B cell (primary cell): Measurements from ENCODE around the gene PRSS21. TPM values are rescaled to one million over a fixed set of nuclear protein-coding genes. Genes with fewer than 3 reads are reported as not detected.

Experiments
- ATAC-seq: fragments of 200-7000 bp; cut with Tn5 transposase; one replicate; pipeline ENCODE4 v1.10.0; 2021; ENCODE audit warnings: low read depth, mild to moderate bottlenecking, moderate number of reproducible peaks, moderate library complexity
- CTCF ChIA-PET: fragments of 350-600 bp; sonication (Branson Sonifier 250); formaldehyde crosslinking; loops from one replicate; lab custom pipeline; 2021; ENCODE audit warnings: antibody characterized with exemption, inconsistent platforms; lab: Charles Lee
- POLR2A ChIA-PET: fragments of 350-600 bp; sonication (Branson Sonifier 250); formaldehyde crosslinking; loops from one replicate; lab custom pipeline; 2021; ENCODE audit warnings: antibody characterized with exemption; lab: Charles Lee
- DNase-seq: peaks from one replicate; pipeline ENCODE4 v3.0.0; 2013
- H2AFZ ChIP-seq: 2 replicates; pipeline ENCODE4 v1.6.1; 2012; ENCODE audit warnings: mild to moderate bottlenecking, low read depth, low read length; ENCODE audit not compliant: insufficient read depth, poor library complexity, severe bottlenecking
- H3K27ac ChIP-seq, 2 donors: 1 replicate in 1 of 2; 2 replicates in 1 of 2; pipeline ENCODE4 v1.5.1; 2012 to 2013; ENCODE audit warnings: low read length in 2 of 2, mild to moderate bottlenecking in 2 of 2, moderate library complexity in 1 of 2
- H3K27me3 ChIP-seq, 4 experiments: fragments of 200-600 bp in 1 of 4; sonication (generic) in 1 of 4; replicated peaks in 1 of 4; 1 replicate in 2 of 4; 2 replicates in 2 of 4; pipeline versions ENCODE4 v1.6.1 to v1.7.0; 2013 to 2016; ENCODE audit warnings: low read length in 3 of 4, mild to moderate bottlenecking in 2 of 4, mixed read lengths in 1 of 4, moderate library complexity in 1 of 4; ENCODE audit not compliant: insufficient read depth in 4 of 4, control insufficient read depth in 3 of 4; ENCODE audit errors: control extremely low read depth in 1 of 4
- H3K36me3 ChIP-seq, 2 experiments: replicated peaks in 1 of 2; 1 replicate in 1 of 2; 2 replicates in 1 of 2; pipeline versions ENCODE4 v1.6.1 to v1.7.1; 2013; ENCODE audit warnings: low read length in 1 of 2; ENCODE audit not compliant: insufficient read depth in 2 of 2, control insufficient read depth in 1 of 2; ENCODE audit errors: control extremely low read depth in 1 of 2, extremely low read depth in 1 of 2
- H3K4me1 ChIP-seq, 2 donors: fragments of 200-600 bp in 1 of 2; sonication (generic) in 1 of 2; 1 replicate in 1 of 2; 2 replicates in 1 of 2; pipeline versions ENCODE4 v1.5.1 to v1.6.1; 2013 to 2017; ENCODE audit warnings: low read length in 2 of 2; ENCODE audit not compliant: control insufficient read depth in 2 of 2, insufficient read depth in 2 of 2
- H3K4me2 ChIP-seq: replicated peaks from 2 replicates; pipeline ENCODE3; 2012; ENCODE audit warnings: mild to moderate bottlenecking, low read depth, low read length; ENCODE audit not compliant: poor library complexity, severe bottlenecking
- H3K4me3 ChIP-seq, 5 experiments: fragments of 200-600 bp in 1 of 5; sonication (generic) in 1 of 5; 1 replicate in 3 of 5; 2 replicates in 2 of 5; pipeline versions ENCODE4 v1.5.1 to v1.7.0; 2011 to 2016; ENCODE audit warnings: low read length in 4 of 5, mild to moderate bottlenecking in 4 of 5, low read depth in 2 of 5, control low read depth in 1 of 5, moderate library complexity in 1 of 5; ENCODE audit not compliant: insufficient read depth in 1 of 5; ENCODE audit errors: control extremely low read depth in 1 of 5, extremely low read depth in 1 of 5
- H3K79me2 ChIP-seq: fragments of 200-600 bp; sonication (generic); one replicate; pipeline ENCODE4 v1.6.0; 2016; ENCODE audit warnings: low read length; ENCODE audit not compliant: control insufficient read depth, insufficient read depth
- H3K9ac ChIP-seq: fragments of 200-600 bp; sonication (generic); 2 replicates; pipeline ENCODE4 v1.6.1; 2017; ENCODE audit warnings: mild to moderate bottlenecking, low read length, moderate library complexity
- H3K9me3 ChIP-seq, 3 donors: one replicate each; pipeline versions ENCODE4 v1.6.1 to v1.7.1; 2013; ENCODE audit warnings: low read length in 2 of 3; ENCODE audit not compliant: control insufficient read depth in 2 of 3, insufficient read depth in 1 of 3; ENCODE audit errors: control extremely low read depth in 1 of 3
- H4K20me1 ChIP-seq: 2 replicates; pipeline ENCODE4 v1.6.0; 2012; ENCODE audit warnings: mild to moderate bottlenecking, low read length; ENCODE audit not compliant: insufficient read depth, control insufficient read depth, poor library complexity, severe bottlenecking
- H3K27ac Mint-ChIP-seq: one replicate; pipeline ENCODE4 v1.8.0; 2021; ENCODE audit warnings: mixed read lengths
- H3K27me3 Mint-ChIP-seq: one replicate; pipeline ENCODE4 v1.8.0; 2021; ENCODE audit warnings: mixed read lengths
- H3K4me1 Mint-ChIP-seq: one replicate; pipeline ENCODE4 v1.8.0; 2021; ENCODE audit warnings: mixed read lengths
- H3K4me3 Mint-ChIP-seq: one replicate; pipeline ENCODE4 v1.8.0; 2021; ENCODE audit warnings: mixed read lengths
- H3K9me3 Mint-ChIP-seq: one replicate; pipeline ENCODE4 v1.8.0; 2022; ENCODE audit warnings: mixed read lengths; ENCODE audit not compliant: insufficient read depth
- EZH2 ChIP-seq: IDR thresholded peaks from 2 replicates; pipeline ENCODE4 v1.6.1; 2012; ENCODE audit warnings: borderline replicate concordance, low read depth, mild to moderate bottlenecking, moderate library complexity, low read length; ENCODE audit not compliant: insufficient read depth, poor library complexity, severe bottlenecking
- WGBS: methylation state at CpG from one replicate; pipeline ENCODE4 v1.1.5; 2013; ENCODE audit warnings: missing lambda C conversion rate; ENCODE audit not compliant: insufficient coverage; 5-methylcytosine and 5-hydroxymethylcytosine counted together
- intact Hi-C: fragments of 100-400 bp; cut with micrococcal nuclease; formaldehyde crosslinking; loops from one replicate; pipeline ENCODE4 v1.10.0; 2022
- polyA plus RNA-seq: library from polyadenylated mRNA; depleted of rRNA; stranded (reverse); fragments of >200 nt; gene quantifications from 2 replicates; pipeline ENCODE4 v1.2.3, GENCODE V29; 2012
- total RNA-seq, 2 donors: library from RNA; stranded (reverse); fragments of 120-200 nt in 1 of 2; gene quantifications; 1 replicate in 1 of 2; 2 replicates in 1 of 2; pipeline versions ENCODE4 v1.2.3 to v1.2.4, GENCODE V29; 2013 to 2022
- TF ChIP-seq, protein P1 (sequence below): fragments of 200-600 bp; IDR thresholded peaks from one replicate; pipeline ENCODE4 v1.8.0; 2022; ENCODE audit warnings: antibody characterized with exemption, mild to moderate bottlenecking

The PRSS21 gene
- total and polyA plus RNA-seq, 2 donors (not counting 1 experiment from before 2014, with no cell fraction given), result 2.0 to 5.8 TPM

DNA sequence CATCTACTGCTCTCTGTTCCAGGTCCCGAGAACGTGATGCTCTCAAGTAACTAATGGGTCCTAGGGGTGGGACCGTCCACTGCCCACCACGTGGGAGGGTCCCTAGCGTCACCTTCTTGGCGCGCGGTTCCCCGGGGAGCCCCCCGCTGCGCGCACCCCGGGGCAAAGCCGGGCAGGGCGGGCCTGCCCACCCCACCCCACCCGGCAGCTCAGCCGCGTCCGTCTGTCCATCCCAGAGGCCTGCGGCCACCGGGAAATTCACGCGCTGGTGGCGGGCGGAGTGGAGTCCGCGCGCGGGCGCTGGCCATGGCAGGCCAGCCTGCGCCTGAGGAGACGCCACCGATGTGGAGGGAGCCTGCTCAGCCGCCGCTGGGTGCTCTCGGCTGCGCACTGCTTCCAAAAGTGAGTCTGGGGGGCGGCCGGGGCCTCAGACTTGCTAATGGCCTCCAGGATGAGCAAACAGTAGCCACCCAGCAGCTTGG, 18.3 kb upstream of the PRSS21 start:
- POLR2A ChIA-PET, result no interaction called here
- H3K9me3 Mint-ChIP-seq, result no peaks in the 10 kb centered on the region
- H3K9ac ChIP-seq, result no peak overlapping the region

GRCh38 chr16:2799205-2799858, 17.7 kb upstream of the PRSS21 start:
- no peak overlapping the region for H3K27ac Mint-ChIP-seq
- DNase-seq, result no peak
- no peaks in the 10 kb centered on the region for H3K4me1 Mint-ChIP-seq
- CTCF ChIA-PET, result no interaction called here
- peaks cover 14% of the 10 kb centered on the region for H3K27me3 Mint-ChIP-seq
- no peaks in the 10 kb centered on the region for H3K9me3 Mint-ChIP-seq
- H4K20me1 ChIP-seq, result no peaks in the 10 kb centered on the region
- no peak overlapping the region for H3K9ac ChIP-seq
- no peaks in the 10 kb centered on the region for H3K79me2 ChIP-seq
- no peak overlapping the region for H2AFZ ChIP-seq
- H3K4me3 Mint-ChIP-seq, result no peak overlapping the region
- ATAC-seq, result no peak
- H3K9me3 ChIP-seq, result peaks cover 0 to 5% (median 5%) of the 10 kb centered on the region in 3 donors
- H3K4me3 ChIP-seq, result no peak overlapping the region
- POLR2A ChIA-PET, result no interaction called here
- no peaks in the 10 kb centered on the region for H3K4me1 ChIP-seq
- H3K27me3 ChIP-seq, result peaks cover 0 to 6% (median 2%) of the 10 kb centered on the region in 4 experiments
- no peak overlapping the region for H3K27ac ChIP-seq
- H3K4me2 ChIP-seq, result no peak overlapping the region
- TF ChIP-seq, protein P1, sequence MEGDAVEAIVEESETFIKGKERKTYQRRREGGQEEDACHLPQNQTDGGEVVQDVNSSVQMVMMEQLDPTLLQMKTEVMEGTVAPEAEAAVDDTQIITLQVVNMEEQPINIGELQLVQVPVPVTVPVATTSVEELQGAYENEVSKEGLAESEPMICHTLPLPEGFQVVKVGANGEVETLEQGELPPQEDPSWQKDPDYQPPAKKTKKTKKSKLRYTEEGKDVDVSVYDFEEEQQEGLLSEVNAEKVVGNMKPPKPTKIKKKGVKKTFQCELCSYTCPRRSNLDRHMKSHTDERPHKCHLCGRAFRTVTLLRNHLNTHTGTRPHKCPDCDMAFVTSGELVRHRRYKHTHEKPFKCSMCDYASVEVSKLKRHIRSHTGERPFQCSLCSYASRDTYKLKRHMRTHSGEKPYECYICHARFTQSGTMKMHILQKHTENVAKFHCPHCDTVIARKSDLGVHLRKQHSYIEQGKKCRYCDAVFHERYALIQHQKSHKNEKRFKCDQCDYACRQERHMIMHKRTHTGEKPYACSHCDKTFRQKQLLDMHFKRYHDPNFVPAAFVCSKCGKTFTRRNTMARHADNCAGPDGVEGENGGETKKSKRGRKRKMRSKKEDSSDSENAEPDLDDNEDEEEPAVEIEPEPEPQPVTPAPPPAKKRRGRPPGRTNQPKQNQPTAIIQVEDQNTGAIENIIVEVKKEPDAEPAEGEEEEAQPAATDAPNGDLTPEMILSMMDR, result no peak
- no peak for TF ChIP-seq EZH2
- WGBS, result 89% methylated on average over 9 of the region's 21 CpGs
- no peaks in the 10 kb centered on the region for H3K36me3 ChIP-seq
- intact Hi-C loops, result no loop called here

More for the DNA sequence above, 18.3 kb upstream of the PRSS21 start:
- H3K27me3 Mint-ChIP-seq, result peaks cover 17% of the 10 kb centered on the region
- Histone ChIP-seq H3K27me3 (peaks cover 0 to 7% (median 2%) of the 10 kb centered on the region in 4 experiments), H3K4me1 (no peaks in the 10 kb centered on the region), H3K4me2 (no peak overlapping the region), H3K9me3 (peaks cover 0 to 2% (median 0%) of the 10 kb centered on the region in 3 donors), H4K20me1 (no peaks in the 10 kb centered on the region), H3K4me3 (no peak overlapping the region), H2AFZ (no peak overlapping the region), H3K27ac (no peak overlapping the region), H3K36me3 (no peaks in the 10 kb centered on the region), H3K79me2 (no peaks in the 10 kb centered on the region)
- intact Hi-C loops, result no loop called here
- DNase-seq (no peak), ATAC-seq (no peak)
- CTCF ChIA-PET, result no interaction called here
- H3K4me1 Mint-ChIP-seq, result no peaks in the 10 kb centered on the region
- no peak overlapping the region for H3K4me3 Mint-ChIP-seq
- TF ChIP-seq EZH2, result no peak
- TF ChIP-seq, protein P1, result no peak
- no peak overlapping the region for H3K27ac Mint-ChIP-seq
- WGBS, result 93% methylated on average over 37 of the region's 39 CpGs
